K562 (cell line): Measurements from ENCODE around the gene ZBTB46. TPM values are rescaled to one million over a fixed set of nuclear protein-coding genes. Genes with fewer than 3 reads are reported as not detected.

Experiments used
- ATAC-seq: fragments of 200-7000 bp; cut with Tn5 transposase; 3 replicates; pipeline ENCODE4 v1.9.1; 2020; ENCODE audit warnings: moderate library complexity
- BruUV-seq: library from RNA; stranded (reverse); fragments of 400-500 nt; replicated peaks from 2 replicates; lab custom pipeline; 2021; lab: Mats Ljungman, UMichigan
- CTCF ChIA-PET: fragments of 300-600 bp; formaldehyde crosslinking; extraction: SDS; loops from one replicate; lab custom pipeline; 2021; ENCODE audit warnings: low intra/inter-chr PET ratio; lab: Yijun Ruan, JAX
- POLR2A ChIA-PET: fragments of 300-600, 350-650 bp; sonication (Branson Sonifier 250); formaldehyde crosslinking; extraction: SDS; loops from one replicate; lab custom pipeline; 2021; ENCODE audit warnings: antibody characterized with exemption, inconsistent platforms; lab: Yijun Ruan, JAX
- DNase-seq, 4 experiments: peaks; one replicate each; pipeline versions ENCODE4 v3.0.0 to v3.0.0-alpha.2; 2011 to 2018; ENCODE audit warnings: low spot score in 3 of 4, mixed read lengths in 3 of 4; ENCODE audit errors: extremely low read depth in 1 of 4
- FAIRE-seq: peaks from 2 replicates; lab custom pipeline; 2011; peaks lifted over from hg19 to GRCh38; lab: Jason Lieb, UNC
- H2AFZ ChIP-seq: 2 replicates; pipeline ENCODE4 v1.6.0; 2011; ENCODE audit warnings: low read depth, low read length, control low read depth, inconsistent platforms
- H3K27ac ChIP-seq: fragments of 200-600 bp; 3 replicates; pipeline ENCODE4 v1.8.0; 2011; ENCODE audit warnings: low read depth, mild to moderate bottlenecking, control low read depth, inconsistent platforms, low read length, moderate library complexity, mixed read lengths; ENCODE audit errors: extremely low read depth
- H3K27me3 ChIP-seq, 2 experiments: fragments of 300-600 bp in 1 of 2; 2 replicates in 1 of 2; 3 replicates in 1 of 2; pipeline versions ENCODE4 v1.6.0 to v1.8.0; 2011; ENCODE audit warnings: inconsistent platforms in 2 of 2, low read length in 2 of 2, mild to moderate bottlenecking in 1 of 2, mixed read lengths in 1 of 2, moderate library complexity in 1 of 2; ENCODE audit not compliant: control insufficient read depth in 2 of 2, insufficient read depth in 2 of 2
- H3K36me3 ChIP-seq: fragments of 300-600 bp; 3 replicates; pipeline ENCODE4 v1.8.0; 2011; ENCODE audit warnings: mild to moderate bottlenecking, low read length, inconsistent platforms; ENCODE audit not compliant: control insufficient read depth, insufficient read depth
- H3K4me1 ChIP-seq, 2 experiments: fragments of 200-600 bp in 1 of 2; replicated peaks in 1 of 2; 2 replicates in 1 of 2; 3 replicates in 1 of 2; pipeline versions ENCODE4 v1.5.1 to v1.8.0; 2011; ENCODE audit warnings: inconsistent platforms in 2 of 2, low read length in 2 of 2, mild to moderate bottlenecking in 1 of 2, mixed read lengths in 1 of 2, moderate library complexity in 1 of 2; ENCODE audit not compliant: control insufficient read depth in 2 of 2, insufficient read depth in 2 of 2
- H3K4me2 ChIP-seq: 2 replicates; pipeline ENCODE4 v1.6.1; 2011; ENCODE audit warnings: low read length, control low read depth, inconsistent platforms, mixed read lengths; ENCODE audit not compliant: insufficient read depth
- H3K4me3 ChIP-seq: fragments of 200-600 bp; sonication (generic), shearing (Covaris generic); 2 replicates; pipeline ENCODE4 v1.5.1; 2016; ENCODE audit warnings: control low read depth, inconsistent platforms
- H3K79me2 ChIP-seq: fragments of 200-600 bp; 3 replicates; pipeline ENCODE4 v1.8.0; 2011; ENCODE audit warnings: low read length, inconsistent platforms; ENCODE audit not compliant: control insufficient read depth, insufficient read depth
- H3K9ac ChIP-seq, 2 experiments: 2 replicates each; pipeline versions ENCODE4 v1.6.0 to v1.6.1; 2011; ENCODE audit warnings: low read depth in 2 of 2, low read length in 2 of 2, control low read depth in 1 of 2, inconsistent platforms in 1 of 2, mild to moderate bottlenecking in 1 of 2, mixed read lengths in 1 of 2; ENCODE audit not compliant: insufficient read depth in 1 of 2
- H3K9me1 ChIP-seq: one replicate; pipeline ENCODE4 v1.6.0; 2011; ENCODE audit warnings: inconsistent platforms, mild to moderate bottlenecking, low read length, moderate library complexity; ENCODE audit not compliant: control insufficient read depth, insufficient read depth
- H3K9me3 ChIP-seq: replicated peaks from 2 replicates; pipeline ENCODE4 v1.5.1; 2011; ENCODE audit warnings: low read depth, low read length, inconsistent platforms; ENCODE audit not compliant: control insufficient read depth, insufficient read depth
- H4K20me1 ChIP-seq: replicated peaks from 2 replicates; pipeline ENCODE4 v1.6.1; 2011; ENCODE audit warnings: low read length, inconsistent platforms, mixed read lengths; ENCODE audit not compliant: control insufficient read depth, insufficient read depth
- MAFK ChIP-seq: IDR thresholded peaks from 2 replicates; pipeline ENCODE4 v1.6.1; 2011; ENCODE audit warnings: low read length, improper control_type of control experiment
- MCM2 ChIP-seq: fragments of 450-650 bp; IDR thresholded peaks from 2 replicates; pipeline ENCODE4 v1.6.1; 2017; ENCODE audit warnings: low read depth, mild to moderate bottlenecking
- MGA ChIP-seq: fragments of 450-650 bp; IDR thresholded peaks from 2 replicates; pipeline ENCODE4 v1.6.1; 2016; ENCODE audit warnings: mild to moderate bottlenecking, moderate library complexity
- RNF219 ChIP-seq: fragments of 250-450 bp; sonication (Bioruptor Pico); IDR thresholded peaks from 2 replicates; pipeline ENCODE4 v1.5.0; 2022; ENCODE audit warnings: mild to moderate bottlenecking
- WGBS: fragments of 100-300 bp; shearing (Covaris generic); methylation state at CpG from one replicate; pipeline ENCODE4 v1.1.6; 2016; ENCODE audit warnings: low coverage, mixed read lengths; ENCODE audit not compliant: insufficient coverage; ENCODE audit errors: missing lambda C conversion rate; 5-methylcytosine and 5-hydroxymethylcytosine counted together
- in situ Hi-C: fragments of 300-500 bp; cut with MboI; formaldehyde crosslinking; loops from 4 replicates; pipeline ENCODE4 v1.15.0; 2018; ENCODE audit warnings: inconsistent platforms, mixed read lengths
- intact Hi-C: fragments of 100-400 bp; cut with micrococcal nuclease; formaldehyde crosslinking; loops from 2 replicates; pipeline ENCODE4 v1.14.2; 2022
- polyA plus RNA-seq, 8 experiments: library from polyadenylated mRNA; depleted of rRNA in 4 of 8; stranded (reverse) in 5 of 8; unstranded in 3 of 8; fragments of >200 nt; fragmentation: Nextera tagmentation in 2 of 8; fragmentation: Illumina TruSeq in 1 of 8; extraction: Ambion mirVana in 2 of 8; extraction: Trizol in 1 of 8; gene quantifications; 2 replicates each; pipeline versions ENCODE4 v1.2.1 to v1.2.3, GENCODE V29; 2011 to 2014; ENCODE audit warnings: inconsistent platforms in 1 of 8, missing spikeins in 1 of 8
- total RNA-seq, 7 experiments: library from RNA; depleted of rRNA in 6 of 7; stranded (reverse); fragments of >200 nt in 6 of 7; fragmentation: Illumina TruSeq in 2 of 7; extraction: Trizol in 2 of 7; gene quantifications; 2 replicates each; pipeline versions ENCODE4 v1.2.1 to v1.2.3, GENCODE V29; 2011 to 2021; ENCODE audit warnings: low replicate concordance in 1 of 7

Gene ZBTB46
- total and polyA plus RNA-seq, 9 of the 15 experiments (the other 6 are each of a cell fraction or from before 2014, with no cell fraction given) = 0.29 to 4.1 (median 1.1) TPM

- H3K9me1 ChIP-seq = no peaks in the 10 kb centered on the region
- H3K4me2 ChIP-seq = no peak overlapping the region
- DNase-seq (no peak), ATAC-seq (no peak), FAIRE-seq (no peak)
- no TSS peak for BruUV-seq
- 78% methylated on average over 8 of the region's 15 CpGs for WGBS
- no peaks in the 10 kb centered on the region; the same call in 1 of the 2 replicates for H4K20me1 ChIP-seq
- H3K27ac ChIP-seq = no peak overlapping the region
- H3K9ac ChIP-seq = no peak overlapping the region
- peaks cover 12 to 51% of the 10 kb centered on the region in 2 experiments; a peak in 4 of 5 replicates for H3K4me1 ChIP-seq
- no peak overlapping the region for H2AFZ ChIP-seq
- peaks cover 0 to under 1% of the 10 kb centered on the region in 2 experiments; a peak in 2 of 5 replicates for H3K27me3 ChIP-seq
- in situ Hi-C loops = loop anchor here (5.0 kb wide), 1 partner anchor 62 kb away; no protein-coding TSS in a partner anchor
- intact Hi-C loops = no loop called here
- POLR2A ChIA-PET = no interaction called here
- no peaks in the 10 kb centered on the region for H3K79me2 ChIP-seq
- no peaks in the 10 kb centered on the region for H3K36me3 ChIP-seq
- H3K9me3 ChIP-seq = no peaks in the 10 kb centered on the region
- H3K4me3 ChIP-seq = no peak overlapping the region
- CTCF ChIA-PET = no interaction called here
- TF ChIP-seq MAFK (no peak), RNF219 (CRISPR knock-in tag) (no peak), MCM2 (no peak), MGA (no peak)
These were observed 56.8 kb downstream of the ZBTB46 start for GRCh38 chr20:63774306-63774705.
